Suprapubic skin (tissue), 4 donors: Measurements from ENCODE around the gene HES2.

ENCODE experiments used
- POLR2A ChIP-seq, 2 donors: fragments of 450-650 bp; IDR thresholded peaks; one replicate each; pipeline ENCODE4 v1.6.1; 2017; ENCODE audit warnings: antibody characterized with exemption in 2 of 2, mild to moderate bottlenecking in 2 of 2, moderate library complexity in 2 of 2
- POLR2AphosphoS5 ChIP-seq, 3 donors: sonication (generic); formaldehyde crosslinking; IDR thresholded peaks; one replicate each; pipeline ENCODE4 v1.6.1; 2017; ENCODE audit warnings: antibody characterized with exemption in 3 of 3
- TF ChIP-seq, protein P1 (sequence below), 2 donors: fragments of 200-600 bp in 1 of 2; fragments of 450-650 bp in 1 of 2; sonication (generic) in 1 of 2; IDR thresholded peaks; one replicate each; pipeline ENCODE4 v1.5.1; 2016 to 2019; ENCODE audit warnings: antibody characterized with exemption in 2 of 2, mild to moderate bottlenecking in 1 of 2, moderate library complexity in 1 of 2

DNA sequence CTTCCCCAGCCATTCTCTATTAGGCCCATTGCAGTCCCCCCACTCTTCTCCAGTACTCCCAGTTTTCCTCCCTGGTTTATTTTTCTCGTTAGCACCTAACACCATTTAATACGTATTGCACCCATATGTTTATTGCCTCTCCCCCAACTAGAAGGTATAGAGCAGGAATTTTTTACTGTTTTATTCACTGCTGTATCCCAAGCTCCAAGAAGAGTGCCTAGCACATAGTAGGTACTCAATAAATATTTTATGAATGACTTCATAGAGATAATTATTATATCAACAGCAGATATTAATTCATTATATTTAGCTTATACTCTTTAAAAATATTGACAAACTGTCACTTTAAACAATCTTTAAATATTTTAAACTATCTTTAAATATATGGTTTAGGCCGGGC, 20.4 kb downstream of the HES2 start:
- TF ChIP-seq, protein P1, sequence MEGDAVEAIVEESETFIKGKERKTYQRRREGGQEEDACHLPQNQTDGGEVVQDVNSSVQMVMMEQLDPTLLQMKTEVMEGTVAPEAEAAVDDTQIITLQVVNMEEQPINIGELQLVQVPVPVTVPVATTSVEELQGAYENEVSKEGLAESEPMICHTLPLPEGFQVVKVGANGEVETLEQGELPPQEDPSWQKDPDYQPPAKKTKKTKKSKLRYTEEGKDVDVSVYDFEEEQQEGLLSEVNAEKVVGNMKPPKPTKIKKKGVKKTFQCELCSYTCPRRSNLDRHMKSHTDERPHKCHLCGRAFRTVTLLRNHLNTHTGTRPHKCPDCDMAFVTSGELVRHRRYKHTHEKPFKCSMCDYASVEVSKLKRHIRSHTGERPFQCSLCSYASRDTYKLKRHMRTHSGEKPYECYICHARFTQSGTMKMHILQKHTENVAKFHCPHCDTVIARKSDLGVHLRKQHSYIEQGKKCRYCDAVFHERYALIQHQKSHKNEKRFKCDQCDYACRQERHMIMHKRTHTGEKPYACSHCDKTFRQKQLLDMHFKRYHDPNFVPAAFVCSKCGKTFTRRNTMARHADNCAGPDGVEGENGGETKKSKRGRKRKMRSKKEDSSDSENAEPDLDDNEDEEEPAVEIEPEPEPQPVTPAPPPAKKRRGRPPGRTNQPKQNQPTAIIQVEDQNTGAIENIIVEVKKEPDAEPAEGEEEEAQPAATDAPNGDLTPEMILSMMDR (IDR thresholded peaks at IDR 0.05) = no peak
- TF ChIP-seq POLR2AphosphoS5 (IDR thresholded peaks at IDR 0.05) (no peak), POLR2A (IDR thresholded peaks at IDR 0.05) (no peak)
